NCI-H460 (cell line): ENCODE measurements around the gene SIRT7. TPM values are rescaled to one million over a fixed set of nuclear protein-coding genes. Genes with fewer than 3 reads are reported as not detected.
"Not testable (repeated sequence)": the region's sequence is repeated elsewhere in the genome, so short reads cannot be mapped to it uniquely, and the experiment has no call there.

Experiments used
- DNase-seq: peaks from one replicate; pipeline ENCODE4 v3.0.0-alpha.2; 2016; ENCODE audit warnings: low read depth; ENCODE audit errors: extremely low read depth
- total RNA-seq: library from RNA; depleted of rRNA; stranded (reverse); fragments of >200 nt; shearing (Covaris generic); gene quantifications from 2 replicates; pipeline ENCODE4 v1.2.3, GENCODE V29; 2014

SIRT7 gene
- total RNA-seq, 1 experiment from 2014 or later: 18.1 TPM

GRCh38 chr17:81955058-81955681 lies 37.2 kb upstream of the SIRT7 start:
- no peak for DNase-seq

GRCh38 chr17:81954131-81955057 lies 36.4 kb upstream of the SIRT7 start:
- no peak for DNase-seq

- not testable (repeated sequence) for DNase-seq
Measured at GRCh38 chr17:81953443-81953842, 35.5 kb upstream of the SIRT7 start.

- no peak for DNase-seq
Measured at GRCh38 chr17:81952792-81953228, 34.8 kb upstream of the SIRT7 start.

- no peak for DNase-seq
Measured at GRCh38 chr17:81951785-81952684, 34.1 kb upstream of the SIRT7 start.

GRCh38 chr17:81950501-81950900 lies 32.5 kb upstream of the SIRT7 start:
- no peak for DNase-seq

- no peak for DNase-seq
Measured at GRCh38 chr17:81948635-81949378, 30.8 kb upstream of the SIRT7 start.

- no peak for DNase-seq
Measured at GRCh38 chr17:81947189-81947588, 29.2 kb upstream of the SIRT7 start, which contains the start of gene MYADML2. Gene MYADML2 (minus strand): TSS chr17:81947233. CDS start chr17:81941741, 5,492 bp downstream.

GRCh38 chr17:81944858-81945257 lies 26.9 kb upstream of the SIRT7 start:
- no peak for DNase-seq

GRCh38 chr17:81942167-81942553 lies 24.2 kb upstream of the SIRT7 start:
- DNase-seq: no peak

GRCh38 chr17:81941484-81942166 lies 23.6 kb upstream of the SIRT7 start:
- no peak for DNase-seq

- DNase-seq: no peak
Measured at GRCh38 chr17:81940538-81941483, 22.8 kb upstream of the SIRT7 start.

GRCh38 chr17:81939881-81940385 lies 22.0 kb upstream of the SIRT7 start:
- no peak for DNase-seq

GRCh38 chr17:81939218-81939617 lies 21.2 kb upstream of the SIRT7 start:
- no peak for DNase-seq

GRCh38 chr17:81935709-81936084 lies 17.7 kb upstream of the SIRT7 start:
- no peak for DNase-seq

- no peak for DNase-seq
Measured at GRCh38 chr17:81934850-81935708, 17.1 kb upstream of the SIRT7 start.

- DNase-seq: no peak
Measured at GRCh38 chr17:81934098-81934757, 16.3 kb upstream of the SIRT7 start.
